WTC11 (cell line): ENCODE measurements around the gene ZNRF1. TPM values are rescaled to one million over a fixed set of nuclear protein-coding genes. Genes with fewer than 3 reads are reported as not detected.

Experiments
- ATAC-seq: fragments of 200-7000 bp; cut with Tn5 transposase; 2 replicates; pipeline ENCODE4 v1.10.0; 2021; ENCODE audit warnings: mild to moderate bottlenecking, moderate library complexity
- CTCF ChIA-PET: fragments of 300-600 bp; sonication (Branson Sonifier 250); formaldehyde crosslinking; loops from one replicate; lab custom pipeline; 2021; ENCODE audit warnings: antibody characterized with exemption; lab: Charles Lee
- POLR2A ChIA-PET: fragments of 350-600 bp; sonication (Branson Sonifier 250); formaldehyde crosslinking; loops from one replicate; lab custom pipeline; 2021; ENCODE audit warnings: antibody characterized with exemption; lab: Charles Lee
- DNase-seq: peaks from one replicate; pipeline ENCODE4 v3.0.0; 2021; ENCODE audit warnings: low spot score
- H3K27ac Mint-ChIP-seq: 2 replicates; pipeline ENCODE4 v1.8.0; 2021; ENCODE audit warnings: mixed read lengths
- H3K27me3 Mint-ChIP-seq: 2 replicates; pipeline ENCODE4 v1.8.0; 2021; ENCODE audit warnings: low read depth, mild to moderate bottlenecking, moderate library complexity, mixed read lengths
- H3K36me3 Mint-ChIP-seq: 2 replicates; pipeline ENCODE4 v1.8.0; 2021; ENCODE audit warnings: mixed read lengths
- H3K4me1 Mint-ChIP-seq: 2 replicates; pipeline ENCODE4 v1.8.0; 2022; ENCODE audit warnings: mixed read lengths
- H3K4me3 Mint-ChIP-seq: 2 replicates; pipeline ENCODE4 v1.8.0; 2021; ENCODE audit warnings: mild to moderate bottlenecking, moderate library complexity, mixed read lengths
- H3K9me3 Mint-ChIP-seq: 2 replicates; pipeline ENCODE4 v1.8.0; 2021; ENCODE audit warnings: mixed read lengths
- AFF4 ChIP-seq: sonication (generic); formaldehyde crosslinking; IDR thresholded peaks from 2 replicates; pipeline ENCODE4 v1.8.1; 2023; ENCODE audit warnings: mild to moderate bottlenecking, missing genetic modification reagents, borderline replicate concordance
- CBFB ChIP-seq: sonication (generic); formaldehyde crosslinking; IDR thresholded peaks from 2 replicates; pipeline ENCODE4 v1.8.1; 2022; ENCODE audit warnings: mild to moderate bottlenecking, low read depth, missing genetic modification reagents
- E2F5 ChIP-seq: sonication (generic); formaldehyde crosslinking; IDR thresholded peaks from 2 replicates; pipeline ENCODE4 v1.8.1; 2022; ENCODE audit warnings: mild to moderate bottlenecking, moderate library complexity, missing genetic modification reagents
- ERG ChIP-seq: fragments of 250-450 bp; sonication (Bioruptor Pico); IDR thresholded peaks from 2 replicates; pipeline ENCODE4 v1.8.0; 2021; ENCODE audit warnings: mild to moderate bottlenecking
- ETV6 ChIP-seq: sonication (generic); formaldehyde crosslinking; IDR thresholded peaks from 2 replicates; pipeline ENCODE4 v1.8.1; 2022; ENCODE audit warnings: mild to moderate bottlenecking, missing genetic modification reagents
- FOXK1 ChIP-seq: sonication (generic); formaldehyde crosslinking; IDR thresholded peaks from 2 replicates; pipeline ENCODE4 v1.8.0; 2022; ENCODE audit warnings: mild to moderate bottlenecking, moderate library complexity, missing genetic modification reagents
- GABPB1 ChIP-seq: sonication (generic); formaldehyde crosslinking; IDR thresholded peaks from 2 replicates; pipeline ENCODE4 v1.8.1; 2023; ENCODE audit warnings: mild to moderate bottlenecking, missing genetic modification reagents
- GRHL2 ChIP-seq: fragments of 250-450 bp; sonication (Bioruptor Pico); IDR thresholded peaks from 2 replicates; pipeline ENCODE4 v1.8.0; 2022; ENCODE audit warnings: mild to moderate bottlenecking, moderate library complexity; ENCODE audit not compliant: insufficient replicate concordance, severe bottlenecking
- GTF2I ChIP-seq: fragments of 250-450 bp; sonication (Bioruptor Pico); conservative IDR thresholded peaks from 2 replicates; pipeline ENCODE4 v1.4.0; 2021; ENCODE audit warnings: mild to moderate bottlenecking
- MYBL2 ChIP-seq: sonication (generic); formaldehyde crosslinking; IDR thresholded peaks from 2 replicates; pipeline ENCODE4 v1.8.1; 2023; ENCODE audit warnings: mild to moderate bottlenecking, moderate library complexity, missing genetic modification reagents
- NFE2L1 ChIP-seq: sonication (generic); formaldehyde crosslinking; IDR thresholded peaks from 2 replicates; pipeline ENCODE4 v1.8.1; 2023; ENCODE audit warnings: missing genetic modification reagents
- NFYB ChIP-seq: sonication (generic); formaldehyde crosslinking; conservative IDR thresholded peaks from 2 replicates; pipeline ENCODE4 v1.8.0; 2022; ENCODE audit warnings: low read depth, missing genetic modification reagents
- NR1H2 ChIP-seq: sonication (generic); formaldehyde crosslinking; IDR thresholded peaks from 2 replicates; pipeline ENCODE4 v1.9.0; 2021; ENCODE audit warnings: mild to moderate bottlenecking, moderate library complexity, missing genetic modification reagents
- NR2C2 ChIP-seq: sonication (generic); formaldehyde crosslinking; IDR thresholded peaks from 2 replicates; pipeline ENCODE4 v1.8.0; 2022; ENCODE audit warnings: mild to moderate bottlenecking, missing genetic modification reagents
- OVOL2 ChIP-seq: fragments of 250-450 bp; sonication (Bioruptor Pico); IDR thresholded peaks from 2 replicates; pipeline ENCODE4 v1.9.0; 2021; ENCODE audit warnings: mild to moderate bottlenecking, borderline replicate concordance
- SP1 ChIP-seq: sonication (generic); formaldehyde crosslinking; conservative IDR thresholded peaks from 2 replicates; pipeline ENCODE4 v1.8.1; 2022; ENCODE audit warnings: missing genetic modification reagents
- TCF7 ChIP-seq: sonication (generic); formaldehyde crosslinking; IDR thresholded peaks from 2 replicates; pipeline ENCODE4 v1.8.0; 2022; ENCODE audit warnings: mild to moderate bottlenecking, low read depth, missing genetic modification reagents, moderate library complexity
- ZNF121 ChIP-seq: sonication (generic); formaldehyde crosslinking; IDR thresholded peaks from 2 replicates; pipeline ENCODE4 v1.8.0; 2023; ENCODE audit warnings: missing genetic modification reagents
- ZNF671 ChIP-seq: fragments of 250-450 bp; sonication (Bioruptor Pico); IDR thresholded peaks from 2 replicates; pipeline ENCODE4 v1.8.0; 2021; ENCODE audit warnings: mild to moderate bottlenecking
- total RNA-seq: library from RNA; stranded (reverse); gene quantifications from 3 replicates; pipeline ENCODE4 v1.2.3, GENCODE V29; 2021
- TF ChIP-seq, protein P1 (sequence below): sonication (generic); formaldehyde crosslinking; IDR thresholded peaks from 2 replicates; pipeline ENCODE4 v1.8.1; 2022; ENCODE audit warnings: low read depth, mild to moderate bottlenecking, moderate library complexity, missing genetic modification reagents, borderline replicate concordance

The ZNRF1 gene
- total RNA-seq, 1 experiment from 2014 or later: 47.6 TPM

GRCh38 chr16:75116081-75116910, 117.5 kb downstream of the ZNRF1 start, which contains the start of gene LDHD:
Gene LDHD (minus strand): TSS chr16:75116780. CDS start chr16:75116720, 60 bp downstream.
- Mint-ChIP-seq H3K4me3 (peak within 1 kb of the TSS; percentile 69), H3K27ac (peak within 1 kb of the TSS; percentile 92), H3K36me3 (peaks cover 1% of the 10 kb centered on the region), H3K9me3 (peaks cover 1% of the 10 kb centered on the region), H3K27me3 (no peaks in the 10 kb centered on the region), H3K4me1 (peaks cover 62% of the 10 kb centered on the region)
- peak; percentile 78 for ATAC-seq
- TF ChIP-seq GABPB1 (CRISPR knock-in tag) (0 out of 2 replicates have a peak, but pooled peaks have one; percentile 19), NFYB (CRISPR knock-in tag) (0 out of 2 replicates have a peak, but pooled peaks have one; percentile 25), SP1 (CRISPR knock-in tag) (0 out of 2 replicates have a peak, but pooled peaks have one; percentile 17), FOXK1 (CRISPR knock-in tag) (no peak)
- POLR2A ChIA-PET: interaction anchor here (0.7 kb wide), 1 partner anchor 131 kb away, joined by 4 read pairs; the partner anchor contains the start of gene WDR59
- CTCF ChIA-PET: interaction anchor here (1.2 kb wide), 2 partner anchors 118 to 254 kb away, joined by 3 read pairs; partner anchors contain the start of gene ZNRF1
- DNase-seq: peak; percentile 70

- Mint-ChIP-seq H3K4me3 (peak overlapping the region; percentile 69), H3K4me1 (peaks cover 57% of the 10 kb centered on the region), H3K27me3 (no peaks in the 10 kb centered on the region), H3K9me3 (peaks cover 6% of the 10 kb centered on the region), H3K27ac (peak overlapping the region; percentile 92), H3K36me3 (peaks cover 6% of the 10 kb centered on the region)
- TF ChIP-seq NR1H2 (CRISPR knock-in tag): no peak
- no peak for TF ChIP-seq CBFB (CRISPR knock-in tag)
- TF ChIP-seq, protein P1, sequence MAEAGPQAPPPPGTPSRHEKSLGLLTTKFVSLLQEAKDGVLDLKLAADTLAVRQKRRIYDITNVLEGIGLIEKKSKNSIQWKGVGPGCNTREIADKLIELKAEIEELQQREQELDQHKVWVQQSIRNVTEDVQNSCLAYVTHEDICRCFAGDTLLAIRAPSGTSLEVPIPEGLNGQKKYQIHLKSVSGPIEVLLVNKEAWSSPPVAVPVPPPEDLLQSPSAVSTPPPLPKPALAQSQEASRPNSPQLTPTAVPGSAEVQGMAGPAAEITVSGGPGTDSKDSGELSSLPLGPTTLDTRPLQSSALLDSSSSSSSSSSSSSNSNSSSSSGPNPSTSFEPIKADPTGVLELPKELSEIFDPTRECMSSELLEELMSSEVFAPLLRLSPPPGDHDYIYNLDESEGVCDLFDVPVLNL (CRISPR knock-in tag): no peak
- no peak for TF ChIP-seq ERG (CRISPR knock-in tag)
- TF ChIP-seq NFE2L1 (CRISPR knock-in tag): no peak
- CTCF ChIA-PET: interaction anchor here (1.2 kb wide), 2 partner anchors 118 to 254 kb away, joined by 3 read pairs; partner anchors contain the start of gene ZNRF1
- POLR2A ChIA-PET: no interaction called here
- DNase-seq: no peak
- ATAC-seq: peak; percentile 6
These were observed 118.1 kb downstream of the ZNRF1 start for GRCh38 chr16:75116911-75117245.

DNA sequence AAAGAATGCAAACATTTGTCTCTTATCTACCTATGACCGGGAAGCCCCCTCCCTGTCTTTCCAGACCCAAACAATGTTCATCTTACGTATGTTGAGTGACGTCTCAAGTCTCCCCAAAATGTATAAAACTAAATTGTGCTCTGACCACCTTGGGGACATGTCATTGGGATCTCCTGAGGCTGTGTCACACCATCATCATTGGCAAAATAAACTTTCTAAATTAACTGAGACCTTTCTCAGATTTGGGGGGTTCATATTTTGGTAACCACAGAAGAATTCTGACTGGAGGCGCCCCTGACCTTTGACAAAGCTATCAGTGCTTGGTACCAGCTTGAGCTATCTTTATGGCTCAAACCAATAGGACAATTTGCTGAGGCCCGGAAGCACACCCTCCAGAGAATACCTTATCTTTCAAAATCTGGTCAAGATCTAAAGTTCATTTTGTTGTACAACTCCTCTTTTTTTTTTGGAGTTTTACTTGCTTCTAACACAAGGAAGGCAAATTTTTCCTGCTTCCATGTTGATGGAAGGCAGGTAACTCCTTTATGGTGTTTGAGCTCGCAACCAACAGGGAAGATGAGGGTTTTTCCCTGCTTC, 120.2 kb downstream of the ZNRF1 start:
- POLR2A ChIA-PET: no interaction called here
- DNase-seq: no peak
- Mint-ChIP-seq H3K27ac (peak overlapping the region; percentile 38), H3K27me3 (no peaks in the 10 kb centered on the region), H3K9me3 (peaks cover 14% of the 10 kb centered on the region), H3K36me3 (peaks cover 13% of the 10 kb centered on the region), H3K4me1 (peaks cover 39% of the 10 kb centered on the region), H3K4me3 (no peak overlapping the region)
- ATAC-seq: no peak
- CTCF ChIA-PET: interaction anchor here (1.1 to 5.4 kb wide), 5 partner anchors 8 to 120 kb away, joined by 3 to 36 read pairs (median 5); partner anchors contain the start of gene ZNRF1
- TF ChIP-seq GTF2I (CRISPR knock-in tag) (no peak), TCF7 (CRISPR knock-in tag) (no peak), E2F5 (no peak), ZNF121 (CRISPR knock-in tag) (no peak), MYBL2 (CRISPR knock-in tag) (no peak), GRHL2 (CRISPR knock-in tag) (no peak), CBFB (CRISPR knock-in tag) (no peak), ETV6 (no peak), FOXK1 (CRISPR knock-in tag) (no peak), ZNF671 (no peak), AFF4 (CRISPR knock-in tag) (no peak), NR2C2 (CRISPR knock-in tag) (no peak), OVOL2 (CRISPR knock-in tag) (no peak)
